Esophagus squamous epithelium (tissue), 5 donors: ENCODE data around the gene GSTO2. TPM values are rescaled to one million over a fixed set of nuclear protein-coding genes. Genes with fewer than 3 reads are reported as not detected.

Experiments used
- DNase-seq: peaks from one replicate; lab custom pipeline; 2025; lab: John Stamatoyannopoulos, UW
- H3K27ac ChIP-seq, 4 donors: fragments of 200-600 bp; sonication (generic); one replicate each; pipeline ENCODE4 v1.5.1; 2016 to 2019; ENCODE audit warnings: mild to moderate bottlenecking in 1 of 4
- H3K27me3 ChIP-seq, 4 donors: fragments of 200-600 bp; sonication (generic); 1 replicate in 3 of 4; 2 replicates in 1 of 4; pipeline versions ENCODE4 v1.5.1 to v1.6.0; 2017 to 2021; ENCODE audit warnings: antibody characterized with exemption in 1 of 4
- H3K36me3 ChIP-seq, 3 donors: fragments of 200-600 bp; sonication (generic); one replicate each; pipeline ENCODE4 v1.5.1; 2016 to 2019
- H3K4me1 ChIP-seq, 3 donors: fragments of 200-600 bp; sonication (generic); one replicate each; pipeline ENCODE4 v1.5.1; 2017 to 2019
- H3K4me3 ChIP-seq, 4 donors: fragments of 200-600 bp; sonication (generic); 1 replicate in 3 of 4; 2 replicates in 1 of 4; pipeline ENCODE4 v1.5.1; 2016 to 2019; ENCODE audit warnings: mild to moderate bottlenecking in 2 of 4, moderate library complexity in 1 of 4
- H3K9me3 ChIP-seq, 3 donors: fragments of 200-600 bp; sonication (generic); one replicate each; pipeline ENCODE4 v1.5.1; 2016 to 2019
- CTCF ChIP-seq, 6 experiments: fragments of 450-650 bp in 4 of 6; fragments of 200-600 bp in 2 of 6; sonication (generic) in 2 of 6; IDR thresholded peaks; one replicate each; pipeline ENCODE4 v1.5.1; 2016 to 2019; ENCODE audit warnings: antibody characterized with exemption in 6 of 6, mild to moderate bottlenecking in 4 of 6, moderate library complexity in 4 of 6
- POLR2A ChIP-seq, 4 donors: fragments of 450-650 bp; IDR thresholded peaks; one replicate each; pipeline ENCODE4 v1.6.1; 2017; ENCODE audit warnings: antibody characterized with exemption in 4 of 4, mild to moderate bottlenecking in 4 of 4, moderate library complexity in 3 of 4
- WGBS, 2 donors: methylation state at CpG; one replicate each; pipeline ENCODE4 v1.1.5; 2018; 5-methylcytosine and 5-hydroxymethylcytosine counted together
- intact Hi-C: fragments of 100-400 bp; cut with DNase I; formaldehyde crosslinking; loops from one replicate; pipeline ENCODE4 v1.15.0; 2022
- total RNA-seq, 4 donors: library from RNA; depleted of rRNA; stranded (reverse); fragments of >200 nt; gene quantifications; one replicate each; pipeline ENCODE4 v1.1.0, GENCODE V29; 2016
- donor health status: DM: yes; HTN: yes; CAD: no.

GSTO2 gene
- total RNA-seq, 4 donors from 2014 or later, result 6.1 to 20.6 (median 13.8) TPM

- intact Hi-C loops, result no loop called here
Measured at GRCh38 chr10:104307576-104308438, 38.8 kb downstream of the GSTO2 start.

DNA sequence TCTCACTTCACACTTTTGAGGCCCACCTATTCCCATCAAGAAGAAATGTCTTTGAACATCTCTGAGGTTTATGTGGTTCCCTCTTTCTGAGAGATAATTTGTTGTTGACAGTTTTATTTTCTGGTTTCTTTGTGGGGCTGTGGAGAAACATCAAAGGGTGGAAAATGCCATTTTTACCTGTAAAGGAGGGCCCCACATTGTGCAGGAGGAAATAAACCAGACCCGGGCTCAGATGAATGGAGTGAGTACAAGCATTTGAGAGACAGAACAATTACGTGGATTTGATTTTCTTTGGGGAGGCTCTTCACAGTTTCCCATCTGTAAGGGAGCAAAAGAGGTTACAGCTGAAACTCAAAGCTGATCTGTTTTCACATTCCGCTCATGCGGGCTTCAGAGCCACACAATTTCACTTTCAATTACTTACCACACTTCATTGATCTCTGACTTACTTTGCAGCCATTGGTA is 39.5 kb downstream of the GSTO2 start:
- Histone ChIP-seq H3K27ac (no peak overlapping the region), H3K4me3 (no peak overlapping the region), H3K27me3 (no peaks in the 10 kb centered on the region), H3K36me3 (peaks cover 10 to 54% (median 11%) of the 10 kb centered on the region in 3 donors), H3K4me1 (peaks cover 10 to 86% (median 37%) of the 10 kb centered on the region in 3 donors), H3K9me3 (no peaks in the 10 kb centered on the region)
- intact Hi-C loops, result no loop called here
- WGBS, 2 donors, result 46 to 73% methylated on average over 4 of the region's 4 CpGs
- TF ChIP-seq CTCF (IDR thresholded peaks at IDR 0.05), result no peak
- TF ChIP-seq POLR2A (IDR thresholded peaks at IDR 0.05), result no peak
- no peak for DNase-seq

More at GRCh38 chr10:104307576-104308438, 38.8 kb downstream of the GSTO2 start:
- Histone ChIP-seq H3K4me1 (peaks cover 10 to 87% (median 36%) of the 10 kb centered on the region in 3 donors), H3K27me3 (no peaks in the 10 kb centered on the region), H3K27ac (peak overlapping the region in 1 of 4 donors; percentile 3), H3K9me3 (no peaks in the 10 kb centered on the region), H3K4me3 (no peak overlapping the region), H3K36me3 (peaks cover 3 to 47% (median 8%) of the 10 kb centered on the region in 3 donors)
- no peak for TF ChIP-seq POLR2A (IDR thresholded peaks at IDR 0.05)
- no peak for TF ChIP-seq CTCF (IDR thresholded peaks at IDR 0.05)
- WGBS, 2 donors, result 61 to 72% methylated on average over 4 to 8 of the region's 10 CpGs
- DNase-seq, result no peak

- 65 to 80% methylated on average over 10 to 15 of the region's 15 CpGs for WGBS, 2 donors
Measured at GRCh38 chr10:104309980-104310978, 41.3 kb downstream of the GSTO2 start.

DNA sequence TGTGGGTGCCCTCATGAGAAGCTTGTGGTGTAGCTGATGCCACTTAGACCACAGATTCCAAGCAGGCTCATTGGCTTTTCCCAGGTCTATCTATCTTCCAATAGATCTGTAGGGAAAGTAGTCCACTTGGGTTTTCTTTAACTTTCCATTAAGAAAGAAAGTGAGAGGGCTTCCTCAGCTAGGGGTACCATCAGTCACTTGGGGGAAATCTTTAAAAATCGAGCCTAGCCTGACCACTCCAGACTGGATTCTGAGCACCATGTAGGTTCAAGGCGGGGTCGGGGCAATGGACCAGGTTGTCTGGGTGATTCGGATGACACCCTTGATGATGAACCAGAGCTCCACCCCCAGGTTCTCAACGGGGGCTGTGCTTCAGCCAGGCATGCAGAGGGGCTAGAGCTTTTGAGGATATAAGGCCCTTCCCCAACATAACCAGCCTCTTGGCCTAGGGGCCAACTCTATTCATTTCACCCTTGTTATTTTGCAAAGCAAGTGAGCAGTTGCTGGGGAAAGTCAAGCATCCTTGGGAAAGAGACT is 42.3 kb downstream of the GSTO2 start:
- H3K27ac ChIP-seq, result peak overlapping the region in 1 of 4 donors; percentile 35
- peaks cover 35 to 82% (median 36%) of the 10 kb centered on the region in 3 donors for H3K36me3 ChIP-seq
- intact Hi-C loops, result no loop called here
- 82 to 85% methylated on average over 5 of the region's 5 CpGs for WGBS, 2 donors
- H3K4me1 ChIP-seq, result peaks cover 4 to 68% (median 14%) of the 10 kb centered on the region in 3 donors
- no peaks in the 10 kb centered on the region for H3K27me3 ChIP-seq
- TF ChIP-seq POLR2A (IDR thresholded peaks at IDR 0.05) (no peak), CTCF (IDR thresholded peaks at IDR 0.05) (no peak)
- H3K4me3 ChIP-seq, result no peak overlapping the region
- H3K9me3 ChIP-seq, result no peaks in the 10 kb centered on the region
- DNase-seq, result no peak

More at GRCh38 chr10:104309980-104310978, 41.3 kb downstream of the GSTO2 start:
- H3K4me1 ChIP-seq, result peaks cover 9 to 70% (median 24%) of the 10 kb centered on the region in 3 donors
- intact Hi-C loops, result no loop called here
- H3K9me3 ChIP-seq, result no peaks in the 10 kb centered on the region
- DNase-seq, result no peak
- H3K27me3 ChIP-seq, result no peaks in the 10 kb centered on the region
- TF ChIP-seq CTCF (IDR thresholded peaks at IDR 0.05) (no peak), POLR2A (IDR thresholded peaks at IDR 0.05) (no peak)
- peaks cover 26 to 72% (median 29%) of the 10 kb centered on the region in 3 donors for H3K36me3 ChIP-seq
- H3K27ac ChIP-seq, result peak overlapping the region in 3 of 4 donors; percentile 11 to 69 (median 49)
- H3K4me3 ChIP-seq, result no peak overlapping the region
